GM12872 (cell line): ENCODE data around the gene PARD3.

Experiments
- CTCF ChIP-seq: IDR thresholded peaks from 3 replicates; pipeline ENCODE4 v1.5.1; 2011; ENCODE audit warnings: low read depth, mild to moderate bottlenecking, low read length, moderate library complexity; ENCODE audit not compliant: insufficient read depth

PARD3 gene

GRCh38 chr10:34731885-34732701, 83.0 kb downstream of the PARD3 start:
- TF ChIP-seq CTCF: no peak

GRCh38 chr10:34731213-34731612, 83.9 kb downstream of the PARD3 start:
- TF ChIP-seq CTCF: no peak

- no peak for TF ChIP-seq CTCF
These were observed 84.4 kb downstream of the PARD3 start for GRCh38 chr10:34730726-34731125.

- no peak for TF ChIP-seq CTCF
These were observed 85.5 kb downstream of the PARD3 start for GRCh38 chr10:34729619-34730018.

GRCh38 chr10:34728361-34728760, 86.7 kb downstream of the PARD3 start:
- no peak for TF ChIP-seq CTCF

GRCh38 chr10:34727595-34728033, 87.5 kb downstream of the PARD3 start:
- no peak for TF ChIP-seq CTCF

GRCh38 chr10:34726862-34727261, 88.2 kb downstream of the PARD3 start:
- TF ChIP-seq CTCF: no peak

GRCh38 chr10:34723750-34724149, 91.3 kb downstream of the PARD3 start:
- peak; percentile 61 for TF ChIP-seq CTCF
